ENCODE measurements around the gene CPTP.

DNA sequence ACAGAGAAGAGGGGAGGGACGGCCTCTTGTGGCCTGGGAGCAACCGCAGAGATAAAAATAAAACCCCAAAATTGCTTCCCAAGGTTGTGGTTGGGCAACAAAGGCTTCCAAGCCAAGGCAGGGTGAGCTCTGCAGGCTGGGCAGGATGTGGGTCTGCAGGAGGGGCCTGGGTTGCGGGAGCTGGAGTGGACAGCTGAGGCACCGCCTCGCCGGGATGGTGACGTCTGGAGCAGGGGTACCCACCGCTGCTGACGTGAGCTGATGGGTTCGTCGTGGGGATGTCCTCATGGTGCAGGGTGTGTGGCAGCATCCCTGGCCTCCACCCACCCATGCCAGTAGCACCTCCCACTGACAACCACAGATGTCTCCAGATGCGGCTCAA lies 46.8 kb downstream of the CPTP start:
- TF ChIP-seq, protein P1, sequence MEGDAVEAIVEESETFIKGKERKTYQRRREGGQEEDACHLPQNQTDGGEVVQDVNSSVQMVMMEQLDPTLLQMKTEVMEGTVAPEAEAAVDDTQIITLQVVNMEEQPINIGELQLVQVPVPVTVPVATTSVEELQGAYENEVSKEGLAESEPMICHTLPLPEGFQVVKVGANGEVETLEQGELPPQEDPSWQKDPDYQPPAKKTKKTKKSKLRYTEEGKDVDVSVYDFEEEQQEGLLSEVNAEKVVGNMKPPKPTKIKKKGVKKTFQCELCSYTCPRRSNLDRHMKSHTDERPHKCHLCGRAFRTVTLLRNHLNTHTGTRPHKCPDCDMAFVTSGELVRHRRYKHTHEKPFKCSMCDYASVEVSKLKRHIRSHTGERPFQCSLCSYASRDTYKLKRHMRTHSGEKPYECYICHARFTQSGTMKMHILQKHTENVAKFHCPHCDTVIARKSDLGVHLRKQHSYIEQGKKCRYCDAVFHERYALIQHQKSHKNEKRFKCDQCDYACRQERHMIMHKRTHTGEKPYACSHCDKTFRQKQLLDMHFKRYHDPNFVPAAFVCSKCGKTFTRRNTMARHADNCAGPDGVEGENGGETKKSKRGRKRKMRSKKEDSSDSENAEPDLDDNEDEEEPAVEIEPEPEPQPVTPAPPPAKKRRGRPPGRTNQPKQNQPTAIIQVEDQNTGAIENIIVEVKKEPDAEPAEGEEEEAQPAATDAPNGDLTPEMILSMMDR (IDR thresholded peaks at IDR 0.05; ENCODE audit: low read length), result no peak
- no peak for TF ChIP-seq EZH2phosphoT487 (IDR thresholded peaks at IDR 0.05; ENCODE audit: low read length)
- TF ChIP-seq EZH2 (optimal IDR thresholded peaks at IDR 0.05; ENCODE audit: low read depth, low read length), result no peak

Measured in MM.1S (cell line).